K562 (cell line): ENCODE measurements around the gene STAT6. TPM values are rescaled to one million over a fixed set of nuclear protein-coding genes. Genes with fewer than 3 reads are reported as not detected.

ENCODE experiments used
- ATAC-seq: fragments of 200-7000 bp; cut with Tn5 transposase; 3 replicates; pipeline ENCODE4 v1.9.1; 2020; ENCODE audit warnings: moderate library complexity
- BruUV-seq: library from RNA; stranded (reverse); fragments of 400-500 nt; replicated peaks from 2 replicates; lab custom pipeline; 2021; lab: Mats Ljungman, UMichigan
- CTCF ChIA-PET: fragments of 300-600 bp; formaldehyde crosslinking; extraction: SDS; loops from one replicate; lab custom pipeline; 2021; ENCODE audit warnings: low intra/inter-chr PET ratio; lab: Yijun Ruan, JAX
- POLR2A ChIA-PET: fragments of 300-600, 350-650 bp; sonication (Branson Sonifier 250); formaldehyde crosslinking; extraction: SDS; loops from one replicate; lab custom pipeline; 2021; ENCODE audit warnings: antibody characterized with exemption, inconsistent platforms; lab: Yijun Ruan, JAX
- DNase-seq, 4 experiments: peaks; one replicate each; pipeline versions ENCODE4 v3.0.0 to v3.0.0-alpha.2; 2011 to 2018; ENCODE audit warnings: low spot score in 3 of 4, mixed read lengths in 3 of 4; ENCODE audit errors: extremely low read depth in 1 of 4
- FAIRE-seq: peaks from 2 replicates; lab custom pipeline; 2011; peaks lifted over from hg19 to GRCh38; lab: Jason Lieb, UNC
- H2AFZ ChIP-seq: 2 replicates; pipeline ENCODE4 v1.6.0; 2011; ENCODE audit warnings: low read depth, low read length, control low read depth, inconsistent platforms
- H3K27ac ChIP-seq: fragments of 200-600 bp; 3 replicates; pipeline ENCODE4 v1.8.0; 2011; ENCODE audit warnings: low read depth, mild to moderate bottlenecking, control low read depth, inconsistent platforms, low read length, moderate library complexity, mixed read lengths; ENCODE audit errors: extremely low read depth
- H3K27me3 ChIP-seq, 2 experiments: fragments of 300-600 bp in 1 of 2; 2 replicates in 1 of 2; 3 replicates in 1 of 2; pipeline versions ENCODE4 v1.6.0 to v1.8.0; 2011; ENCODE audit warnings: inconsistent platforms in 2 of 2, low read length in 2 of 2, mild to moderate bottlenecking in 1 of 2, mixed read lengths in 1 of 2, moderate library complexity in 1 of 2; ENCODE audit not compliant: control insufficient read depth in 2 of 2, insufficient read depth in 2 of 2
- H3K36me3 ChIP-seq: fragments of 300-600 bp; 3 replicates; pipeline ENCODE4 v1.8.0; 2011; ENCODE audit warnings: mild to moderate bottlenecking, low read length, inconsistent platforms; ENCODE audit not compliant: control insufficient read depth, insufficient read depth
- H3K4me1 ChIP-seq, 2 experiments: fragments of 200-600 bp in 1 of 2; replicated peaks in 1 of 2; 2 replicates in 1 of 2; 3 replicates in 1 of 2; pipeline versions ENCODE4 v1.5.1 to v1.8.0; 2011; ENCODE audit warnings: inconsistent platforms in 2 of 2, low read length in 2 of 2, mild to moderate bottlenecking in 1 of 2, mixed read lengths in 1 of 2, moderate library complexity in 1 of 2; ENCODE audit not compliant: control insufficient read depth in 2 of 2, insufficient read depth in 2 of 2
- H3K4me2 ChIP-seq: 2 replicates; pipeline ENCODE4 v1.6.1; 2011; ENCODE audit warnings: low read length, control low read depth, inconsistent platforms, mixed read lengths; ENCODE audit not compliant: insufficient read depth
- H3K4me3 ChIP-seq: fragments of 200-600 bp; sonication (generic), shearing (Covaris generic); 2 replicates; pipeline ENCODE4 v1.5.1; 2016; ENCODE audit warnings: control low read depth, inconsistent platforms
- H3K79me2 ChIP-seq: fragments of 200-600 bp; 3 replicates; pipeline ENCODE4 v1.8.0; 2011; ENCODE audit warnings: low read length, inconsistent platforms; ENCODE audit not compliant: control insufficient read depth, insufficient read depth
- H3K9ac ChIP-seq, 2 experiments: 2 replicates each; pipeline versions ENCODE4 v1.6.0 to v1.6.1; 2011; ENCODE audit warnings: low read depth in 2 of 2, low read length in 2 of 2, control low read depth in 1 of 2, inconsistent platforms in 1 of 2, mild to moderate bottlenecking in 1 of 2, mixed read lengths in 1 of 2; ENCODE audit not compliant: insufficient read depth in 1 of 2
- H3K9me1 ChIP-seq: one replicate; pipeline ENCODE4 v1.6.0; 2011; ENCODE audit warnings: inconsistent platforms, mild to moderate bottlenecking, low read length, moderate library complexity; ENCODE audit not compliant: control insufficient read depth, insufficient read depth
- H3K9me3 ChIP-seq: replicated peaks from 2 replicates; pipeline ENCODE4 v1.5.1; 2011; ENCODE audit warnings: low read depth, low read length, inconsistent platforms; ENCODE audit not compliant: control insufficient read depth, insufficient read depth
- H4K20me1 ChIP-seq: replicated peaks from 2 replicates; pipeline ENCODE4 v1.6.1; 2011; ENCODE audit warnings: low read length, inconsistent platforms, mixed read lengths; ENCODE audit not compliant: control insufficient read depth, insufficient read depth
- CBFB ChIP-seq: sonication (generic); formaldehyde crosslinking; IDR thresholded peaks from 2 replicates; pipeline ENCODE4 v1.4.0; 2020; ENCODE audit warnings: mild to moderate bottlenecking, missing genetic modification reagents
- GTF2E2 ChIP-seq: fragments of 200-800 bp; sonication (Bioruptor generic); IDR thresholded peaks from 2 replicates; pipeline ENCODE4 v1.6.1; 2016; ENCODE audit warnings: missing genetic modification characterization, missing compliant biosample characterization
- KAT8 ChIP-seq: fragments of 450-650 bp; IDR thresholded peaks from 2 replicates; pipeline ENCODE4 v1.6.1; 2016; ENCODE audit warnings: low read depth, mild to moderate bottlenecking
- NCOR1 ChIP-seq: fragments of 450-650 bp; IDR thresholded peaks from 2 replicates; pipeline ENCODE4 v1.6.1; 2016; ENCODE audit warnings: mild to moderate bottlenecking, moderate library complexity
- TOE1 ChIP-seq, 2 experiments: fragments of 450-650 bp in 1 of 2; sonication (generic) in 1 of 2; formaldehyde crosslinking in 1 of 2; IDR thresholded peaks; 2 replicates each; pipeline versions ENCODE4 v1.7.1 to v1.8.0; 2016 to 2022; ENCODE audit warnings: borderline replicate concordance in 2 of 2, mild to moderate bottlenecking in 2 of 2, antibody characterized with exemption in 1 of 2, inconsistent platforms in 1 of 2, low read depth in 1 of 2, missing genetic modification reagents in 1 of 2, moderate library complexity in 1 of 2
- ZFX ChIP-seq: sonication (generic); formaldehyde crosslinking; IDR thresholded peaks from 2 replicates; pipeline ENCODE4 v1.8.0; 2022; ENCODE audit warnings: mild to moderate bottlenecking, missing genetic modification reagents, moderate library complexity
- ZNF124 ChIP-seq: sonication (generic); formaldehyde crosslinking; IDR thresholded peaks from 2 replicates; pipeline ENCODE4 v1.8.1; 2022; ENCODE audit warnings: missing genetic modification reagents
- ZNF354B ChIP-seq: fragments of 250-450 bp; sonication (Bioruptor Pico); IDR thresholded peaks from 2 replicates; pipeline ENCODE4 v1.4.0; 2020
- WGBS: fragments of 100-300 bp; shearing (Covaris generic); methylation state at CpG from one replicate; pipeline ENCODE4 v1.1.6; 2016; ENCODE audit warnings: low coverage, mixed read lengths; ENCODE audit not compliant: insufficient coverage; ENCODE audit errors: missing lambda C conversion rate; 5-methylcytosine and 5-hydroxymethylcytosine counted together
- in situ Hi-C: fragments of 300-500 bp; cut with MboI; formaldehyde crosslinking; loops from 4 replicates; pipeline ENCODE4 v1.15.0; 2018; ENCODE audit warnings: inconsistent platforms, mixed read lengths
- intact Hi-C: fragments of 100-400 bp; cut with micrococcal nuclease; formaldehyde crosslinking; loops from 2 replicates; pipeline ENCODE4 v1.14.2; 2022
- polyA plus RNA-seq, 8 experiments: library from polyadenylated mRNA; depleted of rRNA in 4 of 8; stranded (reverse) in 5 of 8; unstranded in 3 of 8; fragments of >200 nt; fragmentation: Nextera tagmentation in 2 of 8; fragmentation: Illumina TruSeq in 1 of 8; extraction: Ambion mirVana in 2 of 8; extraction: Trizol in 1 of 8; gene quantifications; 2 replicates each; pipeline versions ENCODE4 v1.2.1 to v1.2.3, GENCODE V29; 2011 to 2014; ENCODE audit warnings: inconsistent platforms in 1 of 8, missing spikeins in 1 of 8
- total RNA-seq, 7 experiments: library from RNA; depleted of rRNA in 6 of 7; stranded (reverse); fragments of >200 nt in 6 of 7; fragmentation: Illumina TruSeq in 2 of 7; extraction: Trizol in 2 of 7; gene quantifications; 2 replicates each; pipeline versions ENCODE4 v1.2.1 to v1.2.3, GENCODE V29; 2011 to 2021; ENCODE audit warnings: low replicate concordance in 1 of 7
- TF ChIP-seq, protein P1 (sequence below): fragments of 450-650 bp; IDR thresholded peaks from 2 replicates; pipeline ENCODE4 v1.7.0; 2016; ENCODE audit warnings: borderline replicate concordance
- TF ChIP-seq, protein P2 (sequence below): IDR thresholded peaks from 2 replicates; pipeline ENCODE4 v1.6.1; 2011; ENCODE audit not compliant: insufficient read length; ENCODE audit errors: extremely low read depth

Gene STAT6
- total and polyA plus RNA-seq, 9 of the 15 experiments (the other 6 are each of a cell fraction or from before 2014, with no cell fraction given): 2.4 to 49.5 (median 26.5) TPM

DNA sequence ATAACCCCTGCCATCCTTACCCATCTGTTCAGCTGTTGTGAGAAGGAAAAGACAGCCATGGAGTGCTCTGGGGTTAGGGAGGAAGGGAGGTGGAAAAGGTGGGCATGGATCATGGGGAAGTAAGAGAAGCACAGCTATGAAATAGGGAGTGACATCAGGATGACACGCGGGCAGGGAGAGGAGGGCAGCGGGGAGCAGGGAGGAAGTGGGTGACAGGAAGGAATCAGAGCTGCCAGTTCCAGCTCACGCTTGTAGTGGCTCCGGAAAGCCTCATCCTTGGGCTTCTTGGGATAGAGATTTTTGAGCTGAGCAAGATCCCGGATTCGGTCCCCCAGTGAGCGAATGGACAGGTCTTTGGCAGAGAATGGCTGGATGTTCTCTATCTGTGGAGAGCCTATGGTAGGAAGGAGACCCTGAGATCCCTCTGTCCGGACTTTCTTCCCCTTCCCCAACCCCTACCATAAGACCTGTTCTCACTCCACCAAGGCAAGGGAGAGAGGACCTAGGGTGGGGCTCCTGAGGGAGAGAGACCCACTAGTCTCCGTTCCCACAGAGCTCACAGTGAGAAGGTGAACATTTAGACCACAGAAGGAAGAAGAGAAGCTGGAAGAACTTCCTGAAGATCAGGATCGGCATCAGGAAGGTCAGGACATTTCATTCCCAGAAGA lies 12.0 kb downstream of the STAT6 start:
- in situ Hi-C loops: no loop called here
- ChIA-PET POLR2A (interaction anchor here (1.1 to 5.1 kb wide), 4 partner anchors 9 to 30 kb away, joined by 3 to 32 read pairs (median 4); partner anchors contain the start of gene STAT6), CTCF (no interaction called here)
- no peak for ATAC-seq
- no peak for DNase-seq
- intact Hi-C loops: no loop called here
- peaks cover 43 to 65% of the 10 kb centered on the region in 2 experiments for H3K4me1 ChIP-seq
- no peaks in the 10 kb centered on the region for H4K20me1 ChIP-seq
- peaks cover 3% of the 10 kb centered on the region; the same call in 2 of the 3 replicates for H3K79me2 ChIP-seq
- no peak overlapping the region for H3K4me2 ChIP-seq
- no peak for TF ChIP-seq ZFX (CRISPR knock-in tag)
- no peak for TF ChIP-seq TOE1 (IDR thresholded peaks at IDR 0.05; ENCODE audit: borderline replicate concordance)
- TF ChIP-seq TOE1 (CRISPR knock-in tag; IDR thresholded peaks at IDR 0.05; ENCODE audit: borderline replicate concordance, low read depth): no peak
- no peak for TF ChIP-seq GTF2E2 (tag)
- no peak for TF ChIP-seq ZNF354B (CRISPR knock-in tag)
- TF ChIP-seq ZNF124 (CRISPR knock-in tag): no peak
- TF ChIP-seq, protein P1, sequence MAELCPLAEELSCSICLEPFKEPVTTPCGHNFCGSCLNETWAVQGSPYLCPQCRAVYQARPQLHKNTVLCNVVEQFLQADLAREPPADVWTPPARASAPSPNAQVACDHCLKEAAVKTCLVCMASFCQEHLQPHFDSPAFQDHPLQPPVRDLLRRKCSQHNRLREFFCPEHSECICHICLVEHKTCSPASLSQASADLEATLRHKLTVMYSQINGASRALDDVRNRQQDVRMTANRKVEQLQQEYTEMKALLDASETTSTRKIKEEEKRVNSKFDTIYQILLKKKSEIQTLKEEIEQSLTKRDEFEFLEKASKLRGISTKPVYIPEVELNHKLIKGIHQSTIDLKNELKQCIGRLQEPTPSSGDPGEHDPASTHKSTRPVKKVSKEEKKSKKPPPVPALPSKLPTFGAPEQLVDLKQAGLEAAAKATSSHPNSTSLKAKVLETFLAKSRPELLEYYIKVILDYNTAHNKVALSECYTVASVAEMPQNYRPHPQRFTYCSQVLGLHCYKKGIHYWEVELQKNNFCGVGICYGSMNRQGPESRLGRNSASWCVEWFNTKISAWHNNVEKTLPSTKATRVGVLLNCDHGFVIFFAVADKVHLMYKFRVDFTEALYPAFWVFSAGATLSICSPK: no peak
- TF ChIP-seq NCOR1: no peak
- no peak for TF ChIP-seq CBFB (CRISPR knock-in tag)
- TF ChIP-seq, protein P2, sequence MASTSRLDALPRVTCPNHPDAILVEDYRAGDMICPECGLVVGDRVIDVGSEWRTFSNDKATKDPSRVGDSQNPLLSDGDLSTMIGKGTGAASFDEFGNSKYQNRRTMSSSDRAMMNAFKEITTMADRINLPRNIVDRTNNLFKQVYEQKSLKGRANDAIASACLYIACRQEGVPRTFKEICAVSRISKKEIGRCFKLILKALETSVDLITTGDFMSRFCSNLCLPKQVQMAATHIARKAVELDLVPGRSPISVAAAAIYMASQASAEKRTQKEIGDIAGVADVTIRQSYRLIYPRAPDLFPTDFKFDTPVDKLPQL: no peak
- TF ChIP-seq KAT8: no peak
- TF ChIP-seq, all 486 proteins: peak for 0
- Histone ChIP-seq H3K4me3 (no peak overlapping the region), H3K27me3 (no peaks in the 10 kb centered on the region; a peak in 1 of 5 replicates), H3K9me3 (no peaks in the 10 kb centered on the region), H2AFZ (no peak overlapping the region), H3K9ac (peak overlapping the region in 1 of 2 experiments; percentile 19; a peak in 1 of 4 replicates), H3K36me3 (peaks cover 56% of the 10 kb centered on the region), H3K27ac (no peak overlapping the region), H3K9me1 (no peaks in the 10 kb centered on the region)
- WGBS: 75% methylated on average over 10 of the region's 11 CpGs
- FAIRE-seq: no peak
- no TSS peak for BruUV-seq
